HUDEP-2 (cell line): ENCODE data around the gene MCC.

ENCODE experiments used
- DNase-seq, 76 experiments: peaks; one replicate each; lab custom pipeline; 2025; ENCODE audit not compliant: unreplicated experiment in 76 of 76; lab: John Stamatoyannopoulos, UW

Gene MCC

GRCh38 chr5:113276493-113276892, 211.8 kb downstream of the MCC start:
- DNase-seq: no peak

- no peak for DNase-seq
Measured at GRCh38 chr5:113276001-113276400, 212.3 kb downstream of the MCC start.

GRCh38 chr5:113274836-113275414, 213.3 kb downstream of the MCC start:
- DNase-seq: no peak

GRCh38 chr5:113273948-113274347, 214.3 kb downstream of the MCC start:
- DNase-seq: no peak

- DNase-seq: no peak
Measured at GRCh38 chr5:113271745-113272454, 216.4 kb downstream of the MCC start.

GRCh38 chr5:113271015-113271414, 217.2 kb downstream of the MCC start:
- DNase-seq: no peak

- DNase-seq: no peak
Measured at GRCh38 chr5:113270086-113270485, 218.2 kb downstream of the MCC start.

GRCh38 chr5:113269023-113269997, 218.9 kb downstream of the MCC start:
- DNase-seq: no peak

- no peak for DNase-seq
Measured at GRCh38 chr5:113268232-113268631, 220.0 kb downstream of the MCC start.

- no peak for DNase-seq
Measured at GRCh38 chr5:113267361-113267900, 220.8 kb downstream of the MCC start.

GRCh38 chr5:113266913-113267227, 221.4 kb downstream of the MCC start:
- no peak for DNase-seq

GRCh38 chr5:113266227-113266912, 221.9 kb downstream of the MCC start:
- DNase-seq: no peak

- DNase-seq: no peak
Measured at GRCh38 chr5:113265190-113265589, 223.1 kb downstream of the MCC start.

- no peak for DNase-seq
Measured at GRCh38 chr5:113264046-113264445, 224.2 kb downstream of the MCC start.

- no peak for DNase-seq
Measured at GRCh38 chr5:113263545-113263944, 224.7 kb downstream of the MCC start.

- DNase-seq: no peak
Measured at GRCh38 chr5:113262674-113263073, 225.6 kb downstream of the MCC start.

GRCh38 chr5:113259034-113259433, 229.2 kb downstream of the MCC start:
- peak in 1 of 76 experiments; percentile 2 for DNase-seq

GRCh38 chr5:113257545-113257944, 230.7 kb downstream of the MCC start:
- no peak for DNase-seq

- DNase-seq: peak in 3 of 76 experiments; percentile 8 to 18 (median 12)
Measured at GRCh38 chr5:113256671-113257452, 231.4 kb downstream of the MCC start.
